Stimulated activated CD8-positive, alpha-beta memory T cell treated with anti-CD3 and anti-CD28 coated beads, Interleukin-12 subunit alpha, Interleukin-12 subunit beta, amount 100 ng/mL, for 1 hour (primary cell): ENCODE data around the gene OR2T1.
"Not testable (repeated sequence)": the region's sequence is repeated elsewhere in the genome, so short reads cannot be mapped to it uniquely, and the experiment has no call there.

Experiments used
- DNase-seq: peaks from one replicate; pipeline ENCODE4 v3.0.0-alpha.2; 2020; ENCODE audit warnings: low read depth

Gene OR2T1, protein sequence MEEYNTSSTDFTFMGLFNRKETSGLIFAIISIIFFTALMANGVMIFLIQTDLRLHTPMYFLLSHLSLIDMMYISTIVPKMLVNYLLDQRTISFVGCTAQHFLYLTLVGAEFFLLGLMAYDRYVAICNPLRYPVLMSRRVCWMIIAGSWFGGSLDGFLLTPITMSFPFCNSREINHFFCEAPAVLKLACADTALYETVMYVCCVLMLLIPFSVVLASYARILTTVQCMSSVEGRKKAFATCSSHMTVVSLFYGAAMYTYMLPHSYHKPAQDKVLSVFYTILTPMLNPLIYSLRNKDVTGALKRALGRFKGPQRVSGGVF

DNA sequence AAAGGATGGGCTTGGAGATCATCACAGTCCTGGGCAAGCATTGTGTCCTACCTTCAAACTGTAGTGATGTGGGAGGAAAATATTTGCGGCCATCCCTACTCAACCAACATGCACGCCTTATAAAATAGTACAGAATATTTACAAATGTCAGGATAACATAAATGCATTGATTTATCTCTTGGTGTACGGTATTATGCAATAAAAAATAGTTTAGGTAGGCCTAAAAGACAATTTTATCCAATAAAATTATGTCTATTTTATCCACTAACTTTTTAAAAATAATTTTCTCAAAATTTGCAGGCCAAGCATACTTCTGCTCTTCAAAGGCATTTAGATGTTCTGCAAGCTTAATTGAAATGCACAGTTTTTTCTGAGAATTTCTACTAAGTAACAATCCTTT lies at the start of gene OR2T1:
Gene OR2T1, plus strand, starts transcription at position 301 of the 400 bp plus-strand sequence. CDS start 3,100 bp downstream, outside the sequence.
- DNase-seq: no peak

DNA sequence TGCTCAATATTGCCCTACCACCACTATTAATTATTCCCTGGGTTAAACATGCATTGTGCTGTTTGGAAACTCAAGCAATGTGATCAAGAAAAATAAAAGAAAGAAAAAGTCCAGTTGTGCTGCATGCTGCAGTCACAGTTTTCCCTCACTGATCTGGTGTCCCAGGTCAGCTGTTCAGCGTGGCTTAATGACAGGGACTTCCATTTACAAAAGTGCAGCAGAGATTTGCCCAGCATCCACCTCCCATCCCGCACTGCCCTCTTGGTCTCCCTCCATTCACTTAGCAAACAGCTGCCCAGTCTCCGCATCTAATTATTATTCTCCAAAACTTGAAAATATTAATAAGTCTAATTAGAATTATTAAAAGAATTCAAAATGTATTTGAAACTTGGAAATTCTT lies 43.4 kb upstream of the OR2T1 start:
- no peak for DNase-seq

DNA sequence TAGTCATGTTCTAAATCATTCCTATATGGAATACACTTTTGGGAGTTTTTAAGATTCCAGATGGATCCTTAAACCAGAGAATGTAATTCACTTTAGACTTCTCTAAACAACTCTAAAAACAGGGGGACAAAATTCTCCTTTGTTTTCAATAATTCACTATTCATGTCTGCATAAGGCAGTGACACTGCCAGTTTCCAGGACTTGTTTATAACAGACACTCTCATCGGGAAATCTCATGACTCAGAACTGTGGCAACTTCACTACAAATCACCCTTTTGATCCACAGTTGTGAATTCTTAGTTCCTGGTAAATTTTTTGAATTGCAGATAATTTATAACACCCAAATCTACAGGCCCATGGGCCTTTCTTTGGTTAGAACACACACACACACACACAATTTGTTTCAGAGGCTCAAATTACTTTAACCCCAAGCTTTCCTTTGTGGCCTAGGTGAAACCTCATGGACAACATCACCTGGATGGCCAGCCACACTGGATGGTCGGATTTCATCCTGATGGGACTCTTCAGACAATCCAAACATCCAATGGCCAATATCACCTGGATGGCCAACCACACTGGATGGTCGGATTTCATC lies 41.6 kb upstream of the OR2T1 start, which contains the start of gene OR2T4:
Gene OR2T4, plus strand, starts transcription at position 545 of the 595 bp plus-strand sequence. Its CDS starts 0 bp downstream, at position 545.
- DNase-seq: no peak

DNA sequence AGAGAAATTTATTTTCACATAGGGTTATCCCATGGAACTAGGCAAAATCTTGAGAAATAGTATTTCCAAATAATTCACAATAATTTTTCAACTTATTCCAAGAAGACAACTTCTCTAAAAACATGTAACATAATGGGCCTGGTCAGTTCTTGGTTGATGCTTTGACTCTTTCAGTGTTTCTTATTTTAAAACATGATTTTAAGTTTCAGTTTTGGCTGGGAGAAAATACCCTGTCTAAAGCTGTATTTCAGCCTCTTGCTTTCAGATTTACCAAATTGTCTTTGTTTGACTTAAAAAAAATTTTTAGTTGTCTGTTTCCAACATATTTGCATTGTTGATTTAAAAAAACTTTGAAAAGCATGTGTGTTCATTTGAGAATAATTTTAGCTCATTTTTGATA lies 36.2 kb upstream of the OR2T1 start:
- no peak for DNase-seq

DNA sequence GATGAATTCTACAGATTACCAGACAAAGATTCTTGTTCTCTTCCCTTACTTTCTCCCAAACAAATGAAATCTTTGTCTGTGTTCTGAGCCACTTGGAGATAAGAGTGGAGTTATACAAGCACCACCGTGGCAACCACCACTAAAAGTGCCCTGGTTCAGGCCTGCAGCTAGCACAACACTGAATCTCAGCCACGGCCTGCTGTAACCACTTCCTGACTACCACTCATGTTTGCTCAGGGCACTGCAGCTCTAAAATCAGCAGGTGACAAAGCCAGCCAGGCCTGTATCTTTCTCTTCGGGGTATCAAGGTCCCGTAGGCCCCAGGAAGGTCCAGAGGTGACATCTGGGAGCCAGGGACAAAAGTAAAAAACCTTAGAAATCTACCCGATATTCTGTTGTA lies 30.5 kb upstream of the OR2T1 start:
- DNase-seq: no peak

DNA sequence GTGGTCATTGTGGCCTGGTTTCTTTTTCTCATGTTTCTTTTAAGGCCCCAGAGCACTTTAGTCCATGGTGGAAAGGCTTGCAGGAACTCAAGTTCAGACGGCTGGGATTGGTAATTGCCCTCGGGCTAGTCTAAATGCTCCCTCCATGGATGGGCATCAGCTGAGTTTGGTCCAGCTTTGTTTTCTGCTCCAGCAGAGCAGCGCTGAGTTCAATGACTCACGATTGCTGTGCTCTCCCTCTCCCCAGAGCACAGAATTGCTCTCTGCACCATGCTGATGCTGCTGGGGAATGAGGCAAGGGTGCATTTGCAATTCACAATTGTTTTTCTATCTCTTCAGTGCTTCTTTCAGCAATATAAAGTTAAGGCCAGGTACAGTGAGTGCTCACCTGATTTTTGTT lies 29.1 kb upstream of the OR2T1 start:
- no peak for DNase-seq

DNA sequence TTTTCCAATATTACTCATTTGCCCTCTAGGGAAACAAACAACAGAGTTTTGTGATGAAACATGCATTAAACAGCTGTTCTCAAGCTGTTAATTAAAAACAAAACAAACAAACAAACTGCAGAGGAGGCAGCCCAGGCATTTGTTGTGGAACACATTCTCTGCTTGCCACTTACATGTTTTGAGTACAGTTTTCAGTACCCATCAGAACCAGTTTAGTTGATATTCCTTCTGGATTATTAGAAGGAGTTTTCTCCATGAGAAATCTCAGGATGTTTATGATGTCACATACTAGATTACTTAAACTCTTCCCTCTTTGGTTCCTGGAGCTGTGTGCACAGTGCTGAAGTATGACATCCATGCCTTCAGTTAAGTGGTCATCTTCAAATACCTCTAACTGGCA lies 27.4 kb upstream of the OR2T1 start, which contains the start of gene OR2T6:
Gene OR2T6, plus strand, starts transcription at position 301 of the 400 bp plus-strand sequence. CDS start 11,863 bp downstream, outside the sequence.
- DNase-seq: no peak

DNA sequence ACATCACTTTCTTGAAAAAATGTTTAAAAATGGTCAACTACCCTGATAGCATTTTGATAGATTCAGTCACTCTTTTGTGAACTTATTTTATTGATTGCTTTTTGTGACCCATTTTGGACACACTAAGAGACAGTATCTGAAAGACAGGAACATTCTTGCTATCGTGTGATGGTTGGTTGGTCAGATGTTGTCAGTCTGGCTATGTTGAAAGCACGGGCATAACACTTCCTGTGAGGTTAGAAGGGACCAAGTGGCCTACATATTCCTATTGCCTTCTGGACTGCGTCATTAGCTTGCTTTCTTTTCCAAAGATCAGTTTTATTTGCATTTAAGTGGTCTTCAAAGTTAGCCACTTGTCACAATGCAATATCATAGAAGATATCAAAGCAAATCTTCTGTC lies 25.9 kb upstream of the OR2T1 start:
- DNase-seq: no peak

DNA sequence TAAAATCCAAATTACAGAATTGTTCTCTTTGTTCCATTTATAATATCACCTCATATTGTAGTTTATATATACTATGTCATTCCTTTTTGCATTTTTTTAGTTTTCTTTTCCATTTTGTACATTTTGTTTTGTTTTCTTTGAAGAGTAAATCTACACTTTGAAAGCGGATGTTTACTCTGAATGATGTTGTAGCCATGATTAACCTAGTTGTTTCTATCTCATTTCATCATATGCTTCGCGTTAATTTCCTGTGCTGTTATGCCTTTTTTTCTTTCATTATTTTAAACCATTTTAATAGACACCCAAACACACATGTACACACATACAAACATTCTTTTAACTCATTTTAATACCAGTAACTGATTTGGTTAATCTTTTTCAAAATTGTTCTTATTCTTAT lies 22.0 kb upstream of the OR2T1 start:
- no peak for DNase-seq

DNA sequence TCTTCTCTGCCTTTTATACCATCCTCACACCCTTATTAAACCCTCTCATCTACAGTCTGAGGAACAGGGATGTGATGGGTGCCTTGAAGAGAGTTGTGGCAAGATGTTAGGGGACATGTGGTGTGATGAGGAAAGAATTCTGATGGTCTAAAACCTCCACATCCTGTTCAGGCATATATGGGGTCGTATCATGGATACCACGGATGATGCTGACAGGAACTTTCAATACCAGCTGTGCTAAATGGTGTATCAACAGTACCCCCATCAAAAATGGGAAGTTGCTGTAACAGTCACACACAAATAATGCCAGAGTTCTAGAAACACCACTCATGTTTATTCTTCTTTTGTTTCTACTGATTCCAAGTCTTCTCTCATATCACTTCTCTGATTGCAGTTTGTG lies 14.4 kb upstream of the OR2T1 start:
- no peak for DNase-seq

DNA sequence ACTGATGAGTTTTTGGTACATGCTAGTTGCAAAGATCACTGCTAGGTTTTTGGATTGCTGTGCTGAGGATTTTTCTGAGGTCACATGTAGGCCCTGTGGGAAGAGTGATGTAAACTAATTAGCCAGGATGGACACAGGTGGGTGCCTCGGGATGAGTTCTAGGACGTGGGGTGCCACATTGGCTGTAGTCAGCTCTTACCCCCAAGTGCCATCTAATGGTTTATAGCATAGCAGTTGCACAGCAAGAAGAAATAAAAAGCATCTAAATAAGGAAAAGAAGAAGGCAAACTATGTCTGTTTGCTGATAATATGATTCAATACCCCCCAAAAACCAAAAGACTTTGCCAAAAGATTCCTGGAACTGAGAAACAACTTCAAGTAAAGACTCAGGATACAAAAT lies 9.8 kb upstream of the OR2T1 start:
- DNase-seq: no peak

DNA sequence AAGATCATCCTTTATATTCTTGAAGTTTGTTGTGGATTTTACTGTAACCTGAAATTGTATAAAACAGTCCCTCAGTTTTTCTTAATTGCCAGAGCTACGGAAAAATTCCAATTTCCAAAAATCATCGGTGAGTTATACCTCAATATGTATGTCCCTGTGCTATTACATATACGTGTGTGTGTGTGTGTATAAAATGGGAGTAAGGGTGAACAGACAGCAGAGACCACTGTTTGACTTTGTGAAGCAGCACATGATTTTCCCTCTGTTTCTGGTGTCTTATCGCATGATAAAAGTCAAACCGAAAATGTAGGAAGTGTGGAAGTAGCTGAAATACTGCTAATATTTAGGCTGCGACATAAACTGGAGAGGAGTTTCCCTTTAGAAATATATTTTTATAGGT lies 1.2 kb downstream of the OR2T1 start:
- DNase-seq: no peak

DNA sequence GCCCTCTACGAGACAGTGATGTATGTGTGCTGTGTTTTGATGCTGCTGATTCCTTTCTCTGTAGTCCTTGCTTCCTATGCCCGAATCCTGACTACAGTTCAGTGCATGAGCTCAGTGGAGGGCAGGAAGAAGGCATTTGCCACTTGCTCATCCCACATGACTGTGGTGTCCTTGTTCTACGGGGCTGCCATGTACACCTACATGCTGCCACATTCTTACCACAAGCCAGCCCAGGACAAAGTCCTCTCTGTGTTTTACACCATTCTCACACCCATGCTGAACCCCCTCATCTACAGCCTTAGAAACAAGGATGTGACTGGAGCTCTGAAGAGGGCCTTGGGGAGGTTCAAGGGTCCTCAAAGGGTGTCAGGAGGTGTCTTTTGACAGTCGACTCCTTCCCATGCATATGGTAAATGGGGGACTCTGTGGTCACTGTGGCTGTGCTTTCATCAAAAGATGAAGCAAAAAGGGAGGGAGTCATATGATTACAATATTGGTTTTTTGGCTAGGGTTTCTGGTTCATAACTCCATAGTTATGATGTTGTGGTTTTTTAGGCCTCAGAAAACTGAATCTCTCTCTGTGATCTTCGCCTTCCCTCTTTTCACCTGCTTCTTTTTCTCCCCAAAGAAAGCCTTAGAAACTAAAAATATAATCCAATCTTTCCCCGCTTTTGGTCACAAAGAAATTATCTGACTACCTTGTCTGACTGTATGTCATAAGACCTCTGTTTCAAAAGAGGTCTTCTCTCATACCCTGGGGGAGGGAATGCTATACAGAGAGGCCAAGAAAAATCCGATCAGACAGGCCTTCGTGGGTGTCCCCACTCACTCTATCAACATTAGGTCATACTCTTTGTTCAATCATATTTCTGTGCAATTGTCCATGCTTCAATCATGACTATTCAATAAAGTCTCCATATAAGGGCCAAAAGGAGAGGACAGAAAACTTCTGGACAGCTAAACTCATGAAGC lies 4.2 kb downstream of the OR2T1 start:
- no peak for DNase-seq

DNA sequence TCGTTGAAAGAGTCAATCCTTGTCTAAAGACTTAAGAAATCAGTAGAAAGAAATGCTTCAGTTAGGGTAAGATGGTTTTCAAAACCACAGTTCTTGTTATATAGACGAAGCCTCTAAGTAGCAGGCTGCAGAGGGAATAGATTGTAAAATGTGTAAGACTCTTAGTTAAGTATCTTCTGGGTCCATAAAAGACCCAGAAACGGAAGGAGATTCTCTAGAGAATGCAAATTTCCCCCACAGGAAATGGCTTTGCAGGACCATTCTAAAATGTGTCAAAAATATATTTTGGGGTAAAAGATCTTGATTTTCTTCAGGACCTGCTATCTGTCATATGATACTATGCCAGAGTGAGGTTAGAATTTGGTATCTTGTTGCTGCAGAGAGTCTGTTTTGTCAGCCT lies 13.4 kb downstream of the OR2T1 start:
- no peak for DNase-seq

DNA sequence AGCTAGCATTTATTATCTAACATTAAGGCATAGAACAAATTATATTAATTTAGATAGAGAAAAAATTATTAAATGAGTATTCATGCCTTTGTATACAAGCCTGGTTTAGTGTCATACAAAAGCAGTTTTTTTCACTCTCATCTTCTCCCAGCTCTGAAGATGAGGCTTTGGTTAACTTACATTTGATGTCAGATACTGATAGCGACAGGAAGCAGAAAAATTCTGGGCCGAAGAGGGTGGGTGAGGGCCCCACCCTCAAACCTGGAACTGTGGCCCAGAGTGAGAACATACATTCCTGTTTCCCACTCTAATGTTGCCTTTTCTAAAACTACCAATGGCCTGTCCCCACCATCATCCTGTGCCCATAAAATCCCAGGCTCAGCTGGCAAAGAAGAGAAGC lies 15.0 kb downstream of the OR2T1 start:
- no peak for DNase-seq

DNA sequence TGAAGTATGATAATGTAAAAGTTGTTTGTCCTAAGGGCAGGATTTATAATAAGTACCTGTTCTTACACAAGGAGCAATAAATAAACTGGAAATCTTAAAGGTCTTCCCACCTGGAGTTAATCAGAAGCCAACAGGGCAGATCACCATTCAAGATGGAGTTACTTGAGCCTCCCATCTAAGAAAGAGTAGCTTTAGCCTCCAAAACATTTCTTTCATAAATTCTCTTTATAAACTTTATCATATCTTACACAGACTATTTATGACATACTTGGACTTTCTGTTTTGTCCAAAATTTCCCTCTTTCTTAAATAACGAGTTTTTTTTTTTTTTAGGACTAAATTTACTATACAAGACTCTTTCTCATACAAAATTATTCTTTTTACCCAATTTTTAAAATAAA lies 18.5 kb downstream of the OR2T1 start:
- no peak for DNase-seq

DNA sequence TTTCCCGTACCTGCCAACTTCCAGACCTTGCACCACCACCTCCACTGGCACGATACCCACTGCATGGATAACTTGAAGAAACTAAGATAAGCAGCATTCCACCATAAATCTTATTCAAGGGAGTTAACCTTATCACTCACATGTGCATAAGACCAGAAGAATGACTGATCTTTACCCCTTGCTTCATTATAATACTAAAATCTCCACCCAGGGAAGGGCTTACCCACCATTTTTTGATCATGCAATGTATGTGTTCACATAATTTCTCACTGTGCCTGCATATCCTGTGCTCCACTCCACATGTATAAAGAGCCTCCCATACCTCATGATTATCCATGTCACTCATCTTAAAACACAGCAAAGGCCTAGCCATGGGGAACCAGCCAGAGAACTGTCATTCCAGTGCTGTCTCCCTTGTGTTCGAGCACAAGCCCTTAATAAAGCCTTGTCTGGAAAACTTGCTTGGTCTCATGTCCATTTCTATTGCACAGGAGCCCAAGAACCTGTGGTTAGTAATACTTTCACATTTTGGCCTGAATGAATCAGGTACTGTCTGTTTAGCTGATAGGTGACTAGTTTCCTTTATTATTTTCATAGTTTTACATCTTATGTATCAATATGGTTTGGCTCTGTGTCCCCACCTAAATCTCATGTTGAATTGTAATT lies 24.8 kb downstream of the OR2T1 start:
- not testable (repeated sequence) for DNase-seq

DNA sequence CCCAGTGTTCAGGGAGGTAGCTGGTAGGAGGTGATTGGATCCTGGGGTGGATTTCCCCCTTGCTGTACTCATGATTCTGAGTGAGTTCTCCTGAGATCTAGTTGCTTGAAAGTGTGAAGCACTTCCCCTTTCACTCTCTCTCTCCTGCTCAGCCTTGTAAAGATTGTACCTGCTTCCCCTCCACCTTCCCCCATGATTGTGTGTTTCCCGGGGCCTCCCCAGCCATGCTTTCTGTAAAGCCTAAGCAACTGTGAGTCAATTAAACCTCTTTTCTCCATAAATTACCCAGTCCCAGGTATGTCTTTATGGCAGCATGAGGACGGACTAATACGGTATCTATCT lies 25.3 kb downstream of the OR2T1 start:
- DNase-seq: not testable (repeated sequence)

DNA sequence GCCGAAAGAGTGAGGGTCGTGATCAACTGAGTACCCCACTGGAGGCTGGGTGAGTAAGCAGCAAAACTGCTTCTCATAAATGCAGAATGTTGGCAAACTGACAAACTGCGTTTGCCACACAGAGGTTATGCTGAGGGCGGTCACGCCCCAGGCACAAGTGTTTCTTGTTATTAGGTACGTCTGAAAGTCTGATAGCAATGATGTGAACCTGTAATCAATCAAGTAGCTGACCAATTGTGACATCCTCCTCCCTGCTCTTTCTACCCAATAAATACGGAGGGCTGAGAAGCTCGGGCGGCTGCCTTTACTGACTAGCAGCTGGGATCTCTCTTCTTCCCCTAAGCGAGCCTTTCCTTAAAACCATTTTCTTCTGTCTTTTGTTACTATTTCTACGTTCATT lies 28.8 kb downstream of the OR2T1 start:
- not testable (repeated sequence) for DNase-seq

DNA sequence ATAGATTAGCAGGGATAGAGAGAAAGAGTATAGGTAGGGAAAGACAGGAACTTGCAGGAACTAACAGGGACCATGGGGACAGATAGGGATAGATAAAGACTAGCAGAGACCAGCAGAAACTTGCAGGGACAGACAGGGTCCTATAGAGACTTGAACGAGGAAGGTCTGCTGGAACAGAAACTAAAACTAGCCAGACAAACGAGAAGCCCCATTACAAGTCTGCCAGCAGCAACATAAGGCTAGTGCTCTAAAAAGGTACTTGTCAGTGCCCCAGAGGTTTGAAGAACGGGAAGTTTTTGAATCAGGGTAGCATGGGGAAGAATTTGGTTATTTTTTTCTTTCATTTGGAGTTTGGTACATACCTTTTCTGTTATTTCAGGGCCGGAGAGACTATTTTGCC lies 29.4 kb downstream of the OR2T1 start:
- not testable (repeated sequence) for DNase-seq

DNA sequence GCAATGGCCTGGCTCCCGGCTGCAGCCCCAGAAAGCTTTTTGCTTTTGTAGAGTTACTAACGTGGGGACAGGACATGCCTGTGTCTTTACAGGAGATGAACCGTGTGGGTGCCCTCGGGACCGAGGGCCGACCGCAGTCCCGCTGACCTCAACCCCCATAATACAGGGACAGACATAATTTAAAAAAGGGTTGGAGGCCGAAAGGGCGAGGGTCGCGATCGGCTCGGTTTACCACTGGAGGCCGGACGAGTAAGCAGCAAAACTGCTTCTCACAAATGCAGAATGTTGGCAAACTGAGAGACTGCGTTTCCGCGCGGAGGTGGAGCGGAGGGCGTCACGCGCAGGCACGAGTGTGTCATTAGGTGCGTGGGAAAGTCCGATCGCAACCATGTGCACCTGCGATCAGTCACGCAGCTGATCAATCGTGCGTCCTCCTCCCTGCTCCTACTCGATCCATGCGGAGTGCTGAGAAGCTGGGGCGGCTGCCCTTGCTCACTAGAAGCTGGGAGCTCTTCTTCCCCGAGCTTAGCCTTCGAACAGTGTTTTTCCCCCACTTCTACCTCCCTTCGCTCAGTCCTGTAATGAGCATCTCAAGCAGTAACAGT lies 31.1 kb downstream of the OR2T1 start:
- not testable (repeated sequence) for DNase-seq

DNA sequence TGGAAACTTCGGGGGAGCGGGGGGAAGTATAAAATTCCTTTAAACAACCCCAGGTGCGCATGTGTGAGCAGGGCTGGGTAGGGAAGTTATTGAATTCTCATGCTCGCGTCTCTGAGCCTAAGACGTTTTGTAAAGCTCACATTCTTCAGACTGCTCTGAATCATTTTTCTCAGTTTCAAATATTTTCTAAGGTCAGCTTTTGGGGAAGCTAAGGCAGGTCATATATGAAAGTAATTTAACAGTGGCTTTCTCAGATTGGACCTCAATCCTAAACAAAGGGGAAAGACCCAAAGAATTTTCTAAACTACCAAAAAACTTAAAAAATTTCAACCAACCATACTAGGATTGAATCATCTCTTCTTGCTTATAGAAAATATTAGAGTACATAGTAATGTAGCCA lies 32.1 kb downstream of the OR2T1 start:
- not testable (repeated sequence) for DNase-seq
